Caco-2 (cell line): ENCODE results near the gene ZC3H18. TPM values are rescaled to one million over a fixed set of nuclear protein-coding genes. Genes with fewer than 3 reads are reported as not detected.

Experiments
- BruUV-seq: library from RNA; stranded (reverse); fragments of 400-500 nt; replicated peaks from 2 replicates; lab custom pipeline; 2021; lab: Mats Ljungman, UMichigan
- CTCF ChIA-PET: fragments of 300-600 bp; sonication (Branson Sonifier 250); formaldehyde crosslinking; loops from one replicate; lab custom pipeline; 2022; ENCODE audit warnings: antibody characterized with exemption; lab: Charles Lee
- POLR2A ChIA-PET: fragments of 300-600 bp; sonication (Branson Sonifier 250); formaldehyde crosslinking; loops from one replicate; lab custom pipeline; 2022; ENCODE audit warnings: antibody characterized with exemption; lab: Charles Lee
- DNase-seq, 2 experiments: peaks; one replicate each; pipeline versions ENCODE4 v3.0.0 to v3.0.0-alpha.2; 2020 to 2022
- H3K27me3 ChIP-seq: replicated peaks from 2 replicates; pipeline ENCODE4 v1.6.0; 2011; ENCODE audit warnings: low read length; ENCODE audit not compliant: control insufficient read depth, insufficient read depth
- H3K36me3 ChIP-seq: 2 replicates; pipeline ENCODE4 v1.5.1; 2011; ENCODE audit warnings: low read length; ENCODE audit not compliant: control insufficient read depth, insufficient read depth
- H3K4me1 ChIP-seq: fragments of 250-450 bp; sonication (Bioruptor Pico); 2 replicates; pipeline ENCODE4 v1.5.1; 2020; ENCODE audit warnings: mild to moderate bottlenecking
- H3K4me3 ChIP-seq: 2 replicates; pipeline ENCODE4 v1.5.1; 2011; ENCODE audit warnings: low read depth, mild to moderate bottlenecking, control low read depth, low read length
- H3K9me3 ChIP-seq: fragments of 250-450 bp; sonication (Bioruptor Pico); 2 replicates; pipeline ENCODE4 v1.5.1; 2020; ENCODE audit warnings: mild to moderate bottlenecking, moderate library complexity
- H3K27ac Mint-ChIP-seq: one replicate; pipeline ENCODE4 v1.8.0; 2022; ENCODE audit warnings: mixed read lengths; ENCODE audit not compliant: unreplicated experiment
- H3K27me3 Mint-ChIP-seq: one replicate; pipeline ENCODE4 v1.8.0; 2022; ENCODE audit warnings: mixed read lengths; ENCODE audit not compliant: insufficient read depth, unreplicated experiment
- H3K36me3 Mint-ChIP-seq: one replicate; pipeline ENCODE4 v1.8.0; 2022; ENCODE audit warnings: mild to moderate bottlenecking, mixed read lengths; ENCODE audit not compliant: insufficient read depth, unreplicated experiment
- H3K4me1 Mint-ChIP-seq: one replicate; pipeline ENCODE4 v1.8.0; 2022; ENCODE audit warnings: low read depth, mixed read lengths; ENCODE audit not compliant: unreplicated experiment
- H3K4me3 Mint-ChIP-seq: one replicate; pipeline ENCODE4 v1.8.0; 2022; ENCODE audit warnings: mild to moderate bottlenecking, moderate library complexity, mixed read lengths; ENCODE audit not compliant: unreplicated experiment
- H3K9me3 Mint-ChIP-seq: one replicate; pipeline ENCODE4 v1.8.0; 2022; ENCODE audit warnings: mixed read lengths; ENCODE audit not compliant: unreplicated experiment
- intact Hi-C: fragments of 100-400 bp; cut with micrococcal nuclease; formaldehyde crosslinking; loops from one replicate; pipeline ENCODE4 v1.10.0; 2022; ENCODE audit not compliant: unreplicated experiment
- total RNA-seq: library from RNA; stranded (reverse); gene quantifications from 2 replicates; pipeline ENCODE4 v1.2.3, GENCODE V29; 2022
- TF ChIP-seq, protein P1 (sequence below), 2 experiments: fragments of 200-600 bp in 1 of 2; IDR thresholded peaks; 1 replicate in 1 of 2; 2 replicates in 1 of 2; pipeline versions ENCODE4 v1.5.1 to v1.8.0; 2011 to 2022; ENCODE audit warnings: antibody characterized with exemption in 1 of 2, control low read depth in 1 of 2, inconsistent platforms in 1 of 2, low read depth in 1 of 2, low read length in 1 of 2, mild to moderate bottlenecking in 1 of 2, moderate library complexity in 1 of 2; ENCODE audit not compliant: insufficient read depth in 1 of 2, severe bottlenecking in 1 of 2, unreplicated experiment in 1 of 2

The ZC3H18 gene
- total RNA-seq, 1 experiment from 2014 or later, result 82.0 TPM

DNA sequence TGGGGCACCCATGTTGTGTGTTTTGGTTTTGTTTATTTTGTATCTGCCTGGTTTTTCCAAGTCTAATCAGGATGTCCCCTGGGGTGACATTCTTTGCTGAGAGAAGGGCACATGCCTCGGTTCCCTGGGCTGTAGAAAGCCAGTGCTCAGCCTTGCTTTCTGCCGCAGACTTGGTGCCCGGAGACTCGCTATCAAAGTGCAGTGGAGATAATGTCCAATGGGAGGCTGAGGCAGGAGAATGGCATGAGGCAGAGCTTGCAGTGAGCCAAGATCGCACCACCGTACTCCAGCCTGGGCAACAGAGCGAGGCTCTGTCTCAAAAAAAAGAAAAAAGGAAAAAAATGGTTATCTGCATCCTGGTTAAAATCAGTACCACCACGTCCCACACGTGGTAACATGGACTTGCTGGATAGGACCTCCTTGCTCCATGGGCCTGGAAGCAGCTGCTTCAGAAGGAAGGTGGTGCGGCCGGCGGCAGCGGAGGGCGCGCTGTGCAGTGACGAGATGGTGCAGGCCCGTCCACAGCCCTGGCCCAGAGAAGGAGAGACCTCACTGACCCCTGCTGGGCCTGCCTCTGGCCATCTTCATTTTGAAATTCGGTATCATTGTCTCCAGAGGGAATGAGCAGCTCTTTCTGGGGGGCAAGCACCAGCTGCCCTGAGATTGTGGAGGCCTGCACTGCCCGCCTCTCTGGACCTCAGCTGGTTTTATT lies 48.9 kb downstream of the ZC3H18 start:
- TF ChIP-seq, protein P1, sequence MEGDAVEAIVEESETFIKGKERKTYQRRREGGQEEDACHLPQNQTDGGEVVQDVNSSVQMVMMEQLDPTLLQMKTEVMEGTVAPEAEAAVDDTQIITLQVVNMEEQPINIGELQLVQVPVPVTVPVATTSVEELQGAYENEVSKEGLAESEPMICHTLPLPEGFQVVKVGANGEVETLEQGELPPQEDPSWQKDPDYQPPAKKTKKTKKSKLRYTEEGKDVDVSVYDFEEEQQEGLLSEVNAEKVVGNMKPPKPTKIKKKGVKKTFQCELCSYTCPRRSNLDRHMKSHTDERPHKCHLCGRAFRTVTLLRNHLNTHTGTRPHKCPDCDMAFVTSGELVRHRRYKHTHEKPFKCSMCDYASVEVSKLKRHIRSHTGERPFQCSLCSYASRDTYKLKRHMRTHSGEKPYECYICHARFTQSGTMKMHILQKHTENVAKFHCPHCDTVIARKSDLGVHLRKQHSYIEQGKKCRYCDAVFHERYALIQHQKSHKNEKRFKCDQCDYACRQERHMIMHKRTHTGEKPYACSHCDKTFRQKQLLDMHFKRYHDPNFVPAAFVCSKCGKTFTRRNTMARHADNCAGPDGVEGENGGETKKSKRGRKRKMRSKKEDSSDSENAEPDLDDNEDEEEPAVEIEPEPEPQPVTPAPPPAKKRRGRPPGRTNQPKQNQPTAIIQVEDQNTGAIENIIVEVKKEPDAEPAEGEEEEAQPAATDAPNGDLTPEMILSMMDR (IDR thresholded peaks at IDR 0.05; ENCODE audit: insufficient read depth in 1 of 2, low read depth in 1 of 2, low read length in 1 of 2, severe bottlenecking in 1 of 2, unreplicated experiment in 1 of 2), result no peak
- Histone ChIP-seq H3K4me3 (no peak overlapping the region), H3K36me3 (peaks cover 9% of the 10 kb centered on the region), H3K9me3 (no peaks in the 10 kb centered on the region), H3K27me3 (no peaks in the 10 kb centered on the region), H3K4me1 (peaks cover 10% of the 10 kb centered on the region; the same call in 1 of the 2 replicates)
- H3K27me3 Mint-ChIP-seq, result no peaks in the 10 kb centered on the region
- ChIA-PET POLR2A (no interaction called here), CTCF (interaction anchor here (0.5 to 0.9 kb wide), 2 partner anchors 9 to 152 kb away, joined by 3 to 4 read pairs; no protein-coding TSS in a partner anchor)
- peaks cover 21% of the 10 kb centered on the region for H3K4me1 Mint-ChIP-seq
- peaks cover 86% of the 10 kb centered on the region for H3K36me3 Mint-ChIP-seq
- intact Hi-C loops, result no loop called here
- H3K27ac Mint-ChIP-seq, result peak overlapping the region; percentile 33
- no peaks in the 10 kb centered on the region for H3K9me3 Mint-ChIP-seq
- no peak for DNase-seq
- no peak overlapping the region for H3K4me3 Mint-ChIP-seq
- no TSS peak for BruUV-seq

DNA sequence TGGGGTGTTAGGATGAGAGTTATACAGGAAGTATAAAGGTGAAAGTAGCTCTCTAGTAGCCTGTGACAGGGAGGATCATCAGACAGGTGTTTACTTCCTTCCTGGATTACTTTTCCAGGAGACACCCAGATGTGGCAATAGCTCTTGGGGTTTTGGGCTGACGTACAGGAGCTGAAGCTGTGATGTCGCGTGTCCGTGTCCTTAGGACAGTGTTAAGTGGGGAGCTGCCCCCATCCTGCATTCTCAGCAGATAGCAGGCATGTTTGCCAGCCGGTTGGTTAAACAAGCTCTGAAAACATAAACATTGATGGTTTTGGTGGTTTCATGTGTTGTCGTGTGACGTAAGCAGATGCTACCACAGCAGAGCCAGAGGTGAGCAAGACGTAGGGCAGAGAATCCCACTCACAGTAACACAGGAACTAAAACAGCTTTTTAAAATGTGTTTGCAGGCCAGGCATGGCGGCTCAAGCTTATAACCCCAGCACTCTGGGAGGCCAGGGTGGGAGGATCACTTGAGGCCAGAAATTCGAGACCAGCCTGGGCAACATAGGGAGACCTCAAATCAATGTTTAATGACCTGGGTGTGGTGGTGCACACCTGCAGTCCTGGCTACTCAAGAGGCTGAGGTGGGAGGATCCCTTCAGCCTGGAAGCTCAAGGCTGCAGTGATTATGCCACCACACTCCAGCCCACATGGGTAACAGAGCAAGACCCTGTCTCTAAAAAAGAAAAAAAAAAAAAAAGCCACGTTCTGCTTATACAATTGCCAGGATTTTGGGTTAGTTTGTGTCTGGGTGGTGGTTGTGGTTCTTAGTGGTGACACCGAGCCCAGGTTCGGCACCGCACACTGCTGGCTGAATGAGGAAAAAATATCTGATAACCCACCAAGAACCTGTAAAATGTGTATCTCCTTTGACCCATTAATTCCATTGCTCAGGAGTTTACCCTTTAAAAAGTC lies 49.9 kb downstream of the ZC3H18 start:
- Histone ChIP-seq H3K4me1 (peaks cover 10% of the 10 kb centered on the region; the same call in 1 of the 2 replicates), H3K36me3 (peaks cover 9% of the 10 kb centered on the region), H3K4me3 (no peak overlapping the region), H3K27me3 (no peaks in the 10 kb centered on the region), H3K9me3 (no peaks in the 10 kb centered on the region)
- no TSS peak for BruUV-seq
- Mint-ChIP-seq H3K9me3 (no peaks in the 10 kb centered on the region), H3K4me1 (peaks cover 21% of the 10 kb centered on the region), H3K36me3 (peaks cover 86% of the 10 kb centered on the region), H3K4me3 (no peak overlapping the region), H3K27ac (no peak overlapping the region), H3K27me3 (no peaks in the 10 kb centered on the region)
- intact Hi-C loops, result no loop called here
- TF ChIP-seq, protein P1 (IDR thresholded peaks at IDR 0.05; ENCODE audit: insufficient read depth in 1 of 2, low read depth in 1 of 2, low read length in 1 of 2, severe bottlenecking in 1 of 2, unreplicated experiment in 1 of 2), result no peak
- POLR2A ChIA-PET, result no interaction called here
- DNase-seq, result no peak
- CTCF ChIA-PET, result interaction anchor here (0.5 kb wide), 1 partner anchor 153 kb away, joined by 3 read pairs; no protein-coding TSS in a partner anchor

DNA sequence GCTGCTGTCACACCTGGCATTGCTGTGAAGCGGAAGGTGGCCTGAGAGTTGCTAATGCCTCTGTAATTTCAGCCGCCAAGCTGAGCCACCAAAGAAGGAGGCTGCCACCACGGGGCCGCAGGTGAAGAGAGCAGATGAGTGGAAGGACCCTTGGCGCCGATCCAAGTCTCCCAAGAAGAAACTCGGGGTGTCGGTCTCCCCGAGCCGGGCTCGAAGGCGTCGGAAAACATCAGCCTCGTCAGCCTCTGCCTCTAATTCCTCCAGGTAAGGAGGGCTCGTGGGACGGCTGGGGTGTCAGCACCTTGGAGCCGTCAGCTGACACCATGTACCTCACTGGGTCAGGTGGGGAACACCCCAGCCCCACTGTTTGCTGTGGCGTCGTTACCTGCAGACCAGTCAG lies 51.9 kb downstream of the ZC3H18 start:
- no peak overlapping the region for H3K4me3 Mint-ChIP-seq
- peaks cover 97% of the 10 kb centered on the region for H3K36me3 Mint-ChIP-seq
- Histone ChIP-seq H3K36me3 (peaks cover 12% of the 10 kb centered on the region), H3K4me3 (no peak overlapping the region), H3K4me1 (peaks cover 10% of the 10 kb centered on the region; the same call in 1 of the 2 replicates), H3K27me3 (no peaks in the 10 kb centered on the region), H3K9me3 (no peaks in the 10 kb centered on the region)
- no peaks in the 10 kb centered on the region for H3K27me3 Mint-ChIP-seq
- no peak overlapping the region for H3K27ac Mint-ChIP-seq
- DNase-seq, result no peak
- BruUV-seq, result no TSS peak
- TF ChIP-seq, protein P1 (IDR thresholded peaks at IDR 0.05; ENCODE audit: insufficient read depth in 1 of 2, low read depth in 1 of 2, low read length in 1 of 2, severe bottlenecking in 1 of 2, unreplicated experiment in 1 of 2), result no peak
- POLR2A ChIA-PET, result no interaction called here
- peaks cover 14% of the 10 kb centered on the region for H3K4me1 Mint-ChIP-seq
- no peaks in the 10 kb centered on the region for H3K9me3 Mint-ChIP-seq
- CTCF ChIA-PET, result no interaction called here
- intact Hi-C loops, result no loop called here
